DND-41 (cell line): ENCODE data around the gene RAD51AP2.

Source experiments
- ATAC-seq: fragments of 200-7000 bp; cut with Tn5 transposase; 3 replicates; pipeline ENCODE4 v1.9.1; 2021; ENCODE audit warnings: low read depth; ENCODE audit not compliant: insufficient read depth
- DNase-seq: peaks from one replicate; pipeline ENCODE4 v3.0.0-alpha.2; 2020
- H2AFZ ChIP-seq: 2 replicates; pipeline ENCODE4 v1.6.0; 2012; ENCODE audit warnings: low read depth, low read length
- H3K27ac ChIP-seq: 2 replicates; pipeline ENCODE4 v1.5.1; 2012; ENCODE audit warnings: low read length, inconsistent platforms
- H3K27me3 ChIP-seq: fragments of 200-600 bp; sonication (generic); 2 replicates; pipeline ENCODE4 v1.6.0; 2012; ENCODE audit warnings: low read length, mild to moderate bottlenecking, inconsistent platforms; ENCODE audit not compliant: insufficient read depth, poor library complexity
- H3K36me3 ChIP-seq: 2 replicates; pipeline ENCODE4 v1.5.1; 2012; ENCODE audit warnings: low read length, inconsistent platforms; ENCODE audit not compliant: insufficient read depth
- H3K4me1 ChIP-seq: 2 replicates; pipeline ENCODE4 v1.5.1; 2012; ENCODE audit warnings: mild to moderate bottlenecking, low read length; ENCODE audit not compliant: insufficient read depth
- H3K4me2 ChIP-seq: 2 replicates; pipeline ENCODE4 v1.6.0; 2012; ENCODE audit warnings: mild to moderate bottlenecking, moderate library complexity, low read length, inconsistent platforms; ENCODE audit not compliant: insufficient read depth
- H3K4me3 ChIP-seq, 2 experiments: fragments of 200-600 bp in 1 of 2; shearing (Covaris generic) in 1 of 2; 2 replicates each; pipeline ENCODE4 v1.5.1; 2012 to 2016; ENCODE audit warnings: inconsistent platforms in 2 of 2, low read length in 2 of 2, mild to moderate bottlenecking in 2 of 2, low read depth in 1 of 2, moderate library complexity in 1 of 2
- H3K79me2 ChIP-seq: 2 replicates; pipeline ENCODE4 v1.6.0; 2012; ENCODE audit warnings: low read length, inconsistent platforms; ENCODE audit not compliant: insufficient read depth
- H3K9ac ChIP-seq: 2 replicates; pipeline ENCODE4 v1.6.0; 2012; ENCODE audit warnings: low read depth, mild to moderate bottlenecking, inconsistent platforms, low read length, moderate library complexity
- H3K9me3 ChIP-seq: 2 replicates; pipeline ENCODE4 v1.5.1; 2012; ENCODE audit warnings: low read length, moderate library complexity, mild to moderate bottlenecking, inconsistent platforms; ENCODE audit not compliant: insufficient read depth, severe bottlenecking
- H4K20me1 ChIP-seq: 2 replicates; pipeline ENCODE4 v1.6.0; 2012; ENCODE audit warnings: low read length; ENCODE audit not compliant: insufficient read depth
- EZH2 ChIP-seq: IDR thresholded peaks from 3 replicates; pipeline ENCODE4 v1.6.1; 2012; ENCODE audit warnings: borderline replicate concordance, low read depth, mild to moderate bottlenecking, moderate library complexity, low read length, inconsistent platforms; ENCODE audit not compliant: severe bottlenecking
- TF ChIP-seq, protein P1 (sequence below): IDR thresholded peaks from 2 replicates; pipeline ENCODE4 v1.5.1; 2012; ENCODE audit warnings: borderline replicate concordance, low read length, moderate library complexity, mild to moderate bottlenecking; ENCODE audit not compliant: poor library complexity, severe bottlenecking; ENCODE audit errors: extremely low read depth

The RAD51AP2 gene

DNA sequence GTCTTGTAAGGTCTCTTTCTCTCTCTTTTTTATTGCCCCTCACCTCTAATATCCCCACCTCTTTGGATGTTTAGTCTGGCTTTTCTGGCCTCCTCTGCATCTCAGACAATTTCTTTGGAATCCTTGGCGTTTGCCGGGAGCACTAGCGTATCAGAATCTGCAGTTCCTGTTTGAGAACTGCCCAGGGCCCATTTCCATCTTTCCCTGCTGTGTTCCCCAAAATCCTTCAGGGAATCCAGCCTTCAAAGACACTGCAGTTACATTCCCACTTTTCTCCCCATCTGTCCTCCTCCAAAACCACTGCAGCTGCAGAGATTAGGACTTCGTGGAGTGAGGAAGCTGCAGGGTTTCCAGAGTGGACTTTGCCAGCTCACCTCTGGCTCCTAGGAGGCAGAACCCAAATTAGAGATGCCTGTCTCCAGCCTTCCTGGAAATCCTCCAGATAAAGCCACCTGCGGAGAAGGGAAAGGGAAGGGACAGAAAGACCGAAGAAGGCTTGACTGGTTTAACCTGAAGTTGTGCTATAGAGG is 25.0 kb upstream of the RAD51AP2 start:
- H3K4me2 ChIP-seq: no peak overlapping the region
- DNase-seq (no peak), ATAC-seq (no peak)
- no peaks in the 10 kb centered on the region for H3K4me1 ChIP-seq
- no peak overlapping the region for H3K27ac ChIP-seq
- TF ChIP-seq, protein P1, sequence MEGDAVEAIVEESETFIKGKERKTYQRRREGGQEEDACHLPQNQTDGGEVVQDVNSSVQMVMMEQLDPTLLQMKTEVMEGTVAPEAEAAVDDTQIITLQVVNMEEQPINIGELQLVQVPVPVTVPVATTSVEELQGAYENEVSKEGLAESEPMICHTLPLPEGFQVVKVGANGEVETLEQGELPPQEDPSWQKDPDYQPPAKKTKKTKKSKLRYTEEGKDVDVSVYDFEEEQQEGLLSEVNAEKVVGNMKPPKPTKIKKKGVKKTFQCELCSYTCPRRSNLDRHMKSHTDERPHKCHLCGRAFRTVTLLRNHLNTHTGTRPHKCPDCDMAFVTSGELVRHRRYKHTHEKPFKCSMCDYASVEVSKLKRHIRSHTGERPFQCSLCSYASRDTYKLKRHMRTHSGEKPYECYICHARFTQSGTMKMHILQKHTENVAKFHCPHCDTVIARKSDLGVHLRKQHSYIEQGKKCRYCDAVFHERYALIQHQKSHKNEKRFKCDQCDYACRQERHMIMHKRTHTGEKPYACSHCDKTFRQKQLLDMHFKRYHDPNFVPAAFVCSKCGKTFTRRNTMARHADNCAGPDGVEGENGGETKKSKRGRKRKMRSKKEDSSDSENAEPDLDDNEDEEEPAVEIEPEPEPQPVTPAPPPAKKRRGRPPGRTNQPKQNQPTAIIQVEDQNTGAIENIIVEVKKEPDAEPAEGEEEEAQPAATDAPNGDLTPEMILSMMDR: no peak
- no peak for TF ChIP-seq EZH2
- no peak overlapping the region for H2AFZ ChIP-seq
- H3K9me3 ChIP-seq: peaks cover 2% of the 10 kb centered on the region
- H3K79me2 ChIP-seq: no peaks in the 10 kb centered on the region
- no peak overlapping the region for H3K4me3 ChIP-seq
- no peaks in the 10 kb centered on the region for H3K27me3 ChIP-seq
- no peaks in the 10 kb centered on the region for H4K20me1 ChIP-seq
- no peak overlapping the region for H3K9ac ChIP-seq
- H3K36me3 ChIP-seq: no peaks in the 10 kb centered on the region

DNA sequence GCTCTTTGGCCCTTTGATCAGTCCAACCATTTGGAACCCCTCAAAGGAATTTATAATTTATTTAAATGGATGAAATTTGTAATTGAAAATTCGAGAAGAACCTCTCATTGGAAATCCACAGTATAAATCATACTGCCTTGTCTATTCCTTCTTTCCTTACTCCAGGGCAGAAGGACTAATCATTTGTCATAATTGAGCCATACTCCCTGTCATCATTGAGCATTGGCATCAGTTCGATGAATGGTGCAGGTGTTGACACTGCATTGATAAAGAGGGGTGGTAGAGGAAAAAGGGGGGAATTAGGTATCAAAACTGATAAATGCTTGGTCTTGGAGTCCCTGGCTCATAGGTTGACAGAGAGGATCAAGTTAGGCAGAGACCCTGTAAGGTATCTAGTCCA is 24.2 kb upstream of the RAD51AP2 start:
- DNase-seq: no peak
- H3K79me2 ChIP-seq: no peaks in the 10 kb centered on the region
- H3K27me3 ChIP-seq: no peaks in the 10 kb centered on the region
- H3K9ac ChIP-seq: no peak overlapping the region
- no peaks in the 10 kb centered on the region for H3K4me1 ChIP-seq
- ATAC-seq: no peak
- no peak overlapping the region for H3K27ac ChIP-seq
- H3K4me2 ChIP-seq: no peak overlapping the region
- H4K20me1 ChIP-seq: no peaks in the 10 kb centered on the region
- no peak overlapping the region for H3K4me3 ChIP-seq
- H2AFZ ChIP-seq: no peak overlapping the region
- TF ChIP-seq, protein P1: no peak
- no peak for TF ChIP-seq EZH2
- H3K9me3 ChIP-seq: peaks cover 2% of the 10 kb centered on the region
- no peaks in the 10 kb centered on the region for H3K36me3 ChIP-seq

DNA sequence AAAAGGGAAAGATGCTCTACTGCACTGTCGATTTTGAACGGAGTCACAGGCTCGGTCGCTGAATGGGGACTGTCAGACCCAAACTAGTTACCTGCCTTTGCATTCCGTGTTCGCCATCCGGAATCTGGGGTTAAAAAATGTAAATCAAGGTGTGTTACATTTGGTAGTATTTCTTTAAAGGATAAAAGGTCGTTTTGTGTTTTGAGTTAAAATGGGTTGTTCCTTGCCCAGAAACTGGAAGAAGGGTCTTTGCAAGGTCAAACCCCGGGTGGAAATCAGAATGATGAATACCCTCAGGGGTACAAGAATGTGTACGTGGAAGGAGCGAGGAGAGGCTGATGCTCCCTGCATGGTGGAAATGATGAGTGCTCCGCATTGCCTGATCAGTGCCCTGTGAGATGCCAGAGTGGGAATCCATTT is 23.3 kb upstream of the RAD51AP2 start:
- Histone ChIP-seq H3K4me3 (no peak overlapping the region), H3K27me3 (no peaks in the 10 kb centered on the region), H2AFZ (no peak overlapping the region), H3K79me2 (no peaks in the 10 kb centered on the region), H3K36me3 (no peaks in the 10 kb centered on the region), H3K4me2 (no peak overlapping the region), H4K20me1 (no peaks in the 10 kb centered on the region), H3K9me3 (peaks cover 2% of the 10 kb centered on the region), H3K9ac (no peak overlapping the region), H3K27ac (no peak overlapping the region), H3K4me1 (no peaks in the 10 kb centered on the region)
- DNase-seq (no peak), ATAC-seq (no peak)
- TF ChIP-seq EZH2: no peak
- TF ChIP-seq, protein P1: no peak
